Activated CD8-positive, alpha-beta T cell treated with anti-CD3 and anti-CD28 coated beads for 36 hours (primary cell): ENCODE measurements around the gene CCR2. TPM values are rescaled to one million over a fixed set of nuclear protein-coding genes. Genes with fewer than 3 reads are reported as not detected.

Source experiments
- ATAC-seq: fragments of 200-7000 bp; cut with Tn5 transposase; one replicate; pipeline ENCODE4 v1.10.0; 2021; ENCODE audit warnings: mild to moderate bottlenecking, moderate library complexity
- CTCF ChIA-PET: fragments of 350-600 bp; sonication (Branson Sonifier 250); formaldehyde crosslinking; loops from one replicate; lab custom pipeline; 2021; ENCODE audit warnings: antibody characterized with exemption; lab: Charles Lee
- POLR2A ChIA-PET: fragments of 350-600 bp; sonication (Branson Sonifier 250); formaldehyde crosslinking; loops from one replicate; lab custom pipeline; 2021; ENCODE audit warnings: antibody characterized with exemption; lab: Charles Lee
- DNase-seq: peaks from one replicate; pipeline ENCODE4 v3.0.0-alpha.2; 2020
- H3K27ac Mint-ChIP-seq: one replicate; pipeline ENCODE4 v1.8.0; 2021; ENCODE audit warnings: mild to moderate bottlenecking, mixed read lengths
- H3K27me3 Mint-ChIP-seq: one replicate; pipeline ENCODE4 v1.8.0; 2021; ENCODE audit warnings: mixed read lengths
- H3K36me3 Mint-ChIP-seq: one replicate; pipeline ENCODE4 v1.8.0; 2021; ENCODE audit warnings: low read depth, mixed read lengths
- H3K4me1 Mint-ChIP-seq: one replicate; pipeline ENCODE4 v1.8.0; 2021; ENCODE audit warnings: low read depth, mixed read lengths
- H3K4me3 Mint-ChIP-seq: one replicate; pipeline ENCODE4 v1.8.0; 2021; ENCODE audit warnings: mild to moderate bottlenecking, moderate library complexity, mixed read lengths
- H3K9me3 Mint-ChIP-seq: one replicate; pipeline ENCODE4 v1.8.0; 2021; ENCODE audit warnings: mixed read lengths
- CTCF ChIP-seq: fragments of 200-600 bp; IDR thresholded peaks from one replicate; pipeline ENCODE4 v1.8.0; 2022; ENCODE audit warnings: antibody characterized with exemption, mild to moderate bottlenecking
- intact Hi-C: fragments of 100-400 bp; cut with micrococcal nuclease; formaldehyde crosslinking; loops from one replicate; pipeline ENCODE4 v1.10.0; 2022
- total RNA-seq, 2 experiments: library from RNA; stranded (reverse); gene quantifications; one replicate each; pipeline ENCODE4 v1.2.3, GENCODE V29; 2021

CCR2 gene
- total RNA-seq, 2 experiments from 2014 or later = 0.81 to 0.83 TPM

DNA sequence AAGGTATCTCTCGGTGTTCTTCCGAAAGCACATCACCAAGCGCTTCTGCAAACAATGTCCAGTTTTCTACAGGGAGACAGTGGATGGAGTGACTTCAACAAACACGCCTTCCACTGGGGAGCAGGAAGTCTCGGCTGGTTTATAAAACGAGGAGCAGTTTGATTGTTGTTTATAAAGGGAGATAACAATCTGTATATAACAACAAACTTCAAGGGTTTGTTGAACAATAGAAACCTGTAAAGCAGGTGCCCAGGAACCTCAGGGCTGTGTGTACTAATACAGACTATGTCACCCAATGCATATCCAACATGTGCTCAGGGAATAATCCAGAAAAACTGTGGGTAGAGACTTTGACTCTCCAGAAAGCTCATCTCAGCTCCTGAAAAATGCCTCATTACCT, 4.6 kb downstream of the CCR2 start:
- intact Hi-C loops = no loop called here
- H3K27me3 Mint-ChIP-seq = peaks cover 17% of the 10 kb centered on the region
- ATAC-seq (no peak), DNase-seq (no peak)
- ChIA-PET CTCF (no interaction called here), POLR2A (interaction anchor here (1.0 kb wide), 1 partner anchor 93 kb away, joined by 3 read pairs; no protein-coding TSS in a partner anchor)
- no peak for TF ChIP-seq CTCF
- H3K9me3 Mint-ChIP-seq = no peaks in the 10 kb centered on the region
- peaks cover 37% of the 10 kb centered on the region for H3K4me1 Mint-ChIP-seq
- no peaks in the 10 kb centered on the region for H3K36me3 Mint-ChIP-seq
- no peak overlapping the region for H3K27ac Mint-ChIP-seq
- no peak overlapping the region for H3K4me3 Mint-ChIP-seq

- Mint-ChIP-seq H3K36me3 (no peaks in the 10 kb centered on the region), H3K27ac (peak overlapping the region; percentile 10), H3K4me1 (peaks cover 25% of the 10 kb centered on the region), H3K27me3 (peaks cover 16% of the 10 kb centered on the region), H3K4me3 (no peak overlapping the region), H3K9me3 (no peaks in the 10 kb centered on the region)
- ChIA-PET POLR2A (interaction anchor here (1.0 to 1.6 kb wide), 7 partner anchors 10 to 294 kb away, joined by 3 to 12 read pairs (median 3); partner anchors contain the start of gene CCR5), CTCF (interaction anchor here (0.9 to 2.1 kb wide), 7 partner anchors 9 to 129 kb away, joined by 3 to 7 read pairs (median 4); partner anchors contain the start of gene CCR5)
- DNase-seq = peak; percentile 51
- intact Hi-C loops = no loop called here
- ATAC-seq = peak; percentile 87
- no peak for TF ChIP-seq CTCF
Measured at GRCh38 chr3:46359733-46360493, 6.0 kb downstream of the CCR2 start.

- no peaks in the 10 kb centered on the region for H3K36me3 Mint-ChIP-seq
- peak overlapping the region; percentile 28 for H3K27ac Mint-ChIP-seq
- intact Hi-C loops = no loop called here
- TF ChIP-seq CTCF = no peak
- CTCF ChIA-PET = interaction anchor here (1.0 to 2.1 kb wide), 5 partner anchors 9 to 151 kb away, joined by 3 to 7 read pairs (median 4); partner anchors contain the start of gene CCR5
- DNase-seq (no peak), ATAC-seq (peak; percentile 18)
- H3K4me3 Mint-ChIP-seq = no peak overlapping the region
- H3K4me1 Mint-ChIP-seq = peaks cover 23% of the 10 kb centered on the region
- no peaks in the 10 kb centered on the region for H3K9me3 Mint-ChIP-seq
- POLR2A ChIA-PET = interaction anchor here (0.9 to 1.6 kb wide), 3 partner anchors 9 to 153 kb away, joined by 3 to 12 read pairs (median 3); partner anchors contain the start of genes CCR1 and CCR5
- peaks cover 8% of the 10 kb centered on the region for H3K27me3 Mint-ChIP-seq
Measured at GRCh38 chr3:46360907-46361306, 7.0 kb downstream of the CCR2 start.

- CTCF ChIA-PET = interaction anchor here (1.1 to 1.7 kb wide), 2 partner anchors 85 to 152 kb away, joined by 3 read pairs; no protein-coding TSS in a partner anchor
- peak; percentile 16 for DNase-seq
- Mint-ChIP-seq H3K27ac (no peak overlapping the region), H3K4me1 (peaks cover 29% of the 10 kb centered on the region), H3K36me3 (no peaks in the 10 kb centered on the region), H3K9me3 (no peaks in the 10 kb centered on the region), H3K4me3 (no peak overlapping the region), H3K27me3 (peaks cover 6% of the 10 kb centered on the region)
- ATAC-seq = peak; percentile 32
- no peak for TF ChIP-seq CTCF
- intact Hi-C loops = no loop called here
- POLR2A ChIA-PET = interaction anchor here (0.6 to 1.4 kb wide), 3 partner anchors 66 to 992 kb away, joined by 3 read pairs; partner anchors contain the start of gene CCR1
Measured at GRCh38 chr3:46361408-46362283, 7.7 kb downstream of the CCR2 start.
